ENCODE measurements around the gene GPR78.

The GPR78 gene

GRCh38 chr4:8554555-8555100 is 25.6 kb upstream of the GPR78 start:
- Mint-ChIP-seq H3K27me3 (no peaks in the 10 kb centered on the region), H3K4me3 (no peak overlapping the region), H3K27ac (no peak overlapping the region), H3K9me3 (no peaks in the 10 kb centered on the region), H3K4me1 (no peaks in the 10 kb centered on the region), H3K36me3 (no peaks in the 10 kb centered on the region)

DNA sequence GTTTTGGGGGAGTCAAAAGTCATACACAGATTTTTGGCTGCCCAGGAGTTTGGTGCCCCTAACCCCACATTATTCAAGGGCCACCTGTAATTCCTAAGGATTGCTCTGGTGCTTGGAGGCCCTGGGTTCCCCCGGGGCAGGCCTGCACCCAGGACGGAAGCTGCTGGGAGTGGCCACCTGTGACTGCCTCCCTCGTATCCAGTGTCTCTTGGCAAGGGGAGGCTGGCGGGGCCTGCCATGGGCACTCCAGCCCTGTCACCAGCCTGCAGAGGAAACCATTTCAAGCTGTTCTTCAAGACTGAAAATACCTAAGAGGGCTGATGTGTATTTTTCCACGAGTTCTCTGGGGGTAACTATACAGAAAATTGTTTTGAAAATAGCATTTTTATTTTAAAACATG is 24.5 kb upstream of the GPR78 start:
- H3K36me3 Mint-ChIP-seq, result no peaks in the 10 kb centered on the region
- no peaks in the 10 kb centered on the region for H3K4me1 Mint-ChIP-seq
- H3K27ac Mint-ChIP-seq, result no peak overlapping the region
- no peaks in the 10 kb centered on the region for H3K9me3 Mint-ChIP-seq
- H3K27me3 Mint-ChIP-seq, result no peaks in the 10 kb centered on the region
- no peak overlapping the region for H3K4me3 Mint-ChIP-seq

DNA sequence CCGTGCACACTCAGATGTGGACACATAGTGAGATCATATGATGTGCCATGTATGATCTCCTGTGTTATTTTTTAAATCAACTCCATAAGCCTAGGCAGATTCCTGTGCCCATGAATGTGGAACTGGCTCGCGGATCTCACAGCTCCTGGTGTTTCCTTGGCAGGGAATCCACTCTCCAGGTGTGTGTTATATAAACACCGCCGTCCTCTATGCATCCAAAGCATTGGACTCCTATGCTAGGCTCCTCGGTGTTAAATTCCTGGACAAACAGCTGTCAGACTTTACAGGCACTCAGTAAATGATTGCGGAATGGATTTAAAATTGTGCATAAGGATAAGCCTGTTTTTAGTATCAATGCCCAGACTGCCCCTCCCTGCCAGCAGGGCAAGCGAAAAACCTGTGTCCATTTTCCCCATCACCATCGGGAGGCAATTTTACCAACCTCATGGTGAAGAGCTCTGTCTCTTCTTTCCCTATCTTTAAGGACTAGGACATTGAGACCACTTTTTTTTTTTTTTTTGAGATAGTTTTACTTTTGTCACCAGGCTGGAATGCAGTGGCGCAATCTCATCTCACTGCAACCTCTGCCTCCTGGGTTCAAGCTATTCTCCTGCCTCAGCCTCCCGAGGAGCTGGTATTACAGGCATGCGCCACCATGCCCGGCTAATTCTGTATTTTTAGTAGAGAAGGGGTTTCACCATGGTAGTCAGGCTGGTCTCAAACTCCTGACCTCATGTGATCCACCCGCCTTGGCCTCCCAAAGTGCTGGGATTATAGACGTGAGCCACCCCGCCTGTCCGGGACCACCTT is 23.6 kb upstream of the GPR78 start:
- Mint-ChIP-seq H3K27ac (no peak overlapping the region), H3K4me1 (no peaks in the 10 kb centered on the region), H3K4me3 (no peak overlapping the region), H3K36me3 (no peaks in the 10 kb centered on the region), H3K27me3 (no peaks in the 10 kb centered on the region), H3K9me3 (no peaks in the 10 kb centered on the region)

GRCh38 chr4:8557151-8558076 is 22.8 kb upstream of the GPR78 start:
- no peaks in the 10 kb centered on the region for H3K9me3 Mint-ChIP-seq
- no peaks in the 10 kb centered on the region for H3K27me3 Mint-ChIP-seq
- no peaks in the 10 kb centered on the region for H3K4me1 Mint-ChIP-seq
- H3K36me3 Mint-ChIP-seq, result no peaks in the 10 kb centered on the region
- H3K27ac Mint-ChIP-seq, result no peak overlapping the region
- no peak overlapping the region for H3K4me3 Mint-ChIP-seq

- Mint-ChIP-seq H3K9me3 (no peaks in the 10 kb centered on the region), H3K4me1 (no peaks in the 10 kb centered on the region), H3K4me3 (no peak overlapping the region), H3K27me3 (no peaks in the 10 kb centered on the region), H3K36me3 (no peaks in the 10 kb centered on the region), H3K27ac (no peak overlapping the region)
Observed at GRCh38 chr4:8558080-8558960, 21.9 kb upstream of the GPR78 start.

- H3K36me3 Mint-ChIP-seq, result no peaks in the 10 kb centered on the region
- no peaks in the 10 kb centered on the region for H3K9me3 Mint-ChIP-seq
- no peak overlapping the region for H3K4me3 Mint-ChIP-seq
- H3K27me3 Mint-ChIP-seq, result no peaks in the 10 kb centered on the region
- H3K4me1 Mint-ChIP-seq, result no peaks in the 10 kb centered on the region
- no peak overlapping the region for H3K27ac Mint-ChIP-seq
Observed at GRCh38 chr4:8559011-8559410, 21.2 kb upstream of the GPR78 start.

GRCh38 chr4:8559524-8560264 is 20.5 kb upstream of the GPR78 start:
- no peaks in the 10 kb centered on the region for H3K27me3 Mint-ChIP-seq
- no peaks in the 10 kb centered on the region for H3K36me3 Mint-ChIP-seq
- H3K27ac Mint-ChIP-seq, result no peak overlapping the region
- no peaks in the 10 kb centered on the region for H3K9me3 Mint-ChIP-seq
- no peaks in the 10 kb centered on the region for H3K4me1 Mint-ChIP-seq
- no peak overlapping the region for H3K4me3 Mint-ChIP-seq

GRCh38 chr4:8560265-8561047 is 19.7 kb upstream of the GPR78 start:
- H3K27me3 Mint-ChIP-seq, result no peaks in the 10 kb centered on the region
- H3K9me3 Mint-ChIP-seq, result no peaks in the 10 kb centered on the region
- H3K4me1 Mint-ChIP-seq, result no peaks in the 10 kb centered on the region
- H3K4me3 Mint-ChIP-seq, result no peak overlapping the region
- no peaks in the 10 kb centered on the region for H3K36me3 Mint-ChIP-seq
- no peak overlapping the region for H3K27ac Mint-ChIP-seq

DNA sequence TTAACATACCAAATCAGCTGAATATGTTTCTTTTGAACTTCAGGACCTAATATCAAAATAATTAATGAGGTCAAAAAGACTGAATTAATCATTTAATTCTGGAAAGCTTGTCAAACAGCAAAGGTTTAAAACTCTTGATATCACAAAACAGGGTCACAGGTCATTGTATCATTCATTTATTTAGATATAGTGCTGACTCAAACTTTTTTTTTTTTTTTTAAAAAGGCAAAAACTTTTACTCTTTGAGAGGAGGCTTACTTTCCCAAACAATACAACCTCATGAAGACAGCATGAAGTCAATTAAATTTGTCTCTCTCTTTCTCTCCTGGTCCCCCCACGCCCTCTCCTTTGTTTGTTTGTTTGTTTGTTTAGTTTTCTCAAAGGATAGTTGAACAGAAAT is 15.6 kb upstream of the GPR78 start:
- H3K27me3 Mint-ChIP-seq, result peaks cover 3% of the 10 kb centered on the region
- H3K9me3 Mint-ChIP-seq, result no peaks in the 10 kb centered on the region
- H3K36me3 Mint-ChIP-seq, result no peaks in the 10 kb centered on the region
- no peak overlapping the region for H3K27ac Mint-ChIP-seq
- no peak overlapping the region for H3K4me3 Mint-ChIP-seq
- no peaks in the 10 kb centered on the region for H3K4me1 Mint-ChIP-seq

GRCh38 chr4:8568068-8568668 is 12.0 kb upstream of the GPR78 start:
- no peaks in the 10 kb centered on the region for H3K36me3 Mint-ChIP-seq
- H3K27ac Mint-ChIP-seq, result no peak overlapping the region
- peaks cover 3% of the 10 kb centered on the region for H3K27me3 Mint-ChIP-seq
- H3K4me3 Mint-ChIP-seq, result no peak overlapping the region
- H3K9me3 Mint-ChIP-seq, result no peaks in the 10 kb centered on the region
- no peaks in the 10 kb centered on the region for H3K4me1 Mint-ChIP-seq

DNA sequence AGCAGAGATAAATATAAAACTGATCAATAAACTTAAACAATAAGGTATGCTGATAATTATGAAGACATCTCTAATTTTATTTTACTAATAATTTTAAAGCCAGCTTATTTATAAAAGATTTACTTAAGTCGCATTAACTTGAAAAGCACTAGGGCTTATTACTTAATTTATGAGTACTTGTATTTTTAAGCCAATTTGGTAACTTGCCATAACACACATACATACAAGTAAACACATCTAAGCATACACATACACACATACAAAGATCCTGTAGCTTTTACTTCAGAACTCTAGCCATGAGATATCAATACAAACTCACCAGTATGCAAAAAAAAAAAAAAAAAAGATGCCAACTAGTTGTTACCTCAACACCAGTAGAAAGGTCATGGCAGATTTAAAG is 10.0 kb upstream of the GPR78 start:
- Mint-ChIP-seq H3K4me3 (no peak overlapping the region), H3K27me3 (peaks cover 3% of the 10 kb centered on the region), H3K27ac (no peak overlapping the region), H3K36me3 (no peaks in the 10 kb centered on the region), H3K4me1 (no peaks in the 10 kb centered on the region), H3K9me3 (no peaks in the 10 kb centered on the region)

DNA sequence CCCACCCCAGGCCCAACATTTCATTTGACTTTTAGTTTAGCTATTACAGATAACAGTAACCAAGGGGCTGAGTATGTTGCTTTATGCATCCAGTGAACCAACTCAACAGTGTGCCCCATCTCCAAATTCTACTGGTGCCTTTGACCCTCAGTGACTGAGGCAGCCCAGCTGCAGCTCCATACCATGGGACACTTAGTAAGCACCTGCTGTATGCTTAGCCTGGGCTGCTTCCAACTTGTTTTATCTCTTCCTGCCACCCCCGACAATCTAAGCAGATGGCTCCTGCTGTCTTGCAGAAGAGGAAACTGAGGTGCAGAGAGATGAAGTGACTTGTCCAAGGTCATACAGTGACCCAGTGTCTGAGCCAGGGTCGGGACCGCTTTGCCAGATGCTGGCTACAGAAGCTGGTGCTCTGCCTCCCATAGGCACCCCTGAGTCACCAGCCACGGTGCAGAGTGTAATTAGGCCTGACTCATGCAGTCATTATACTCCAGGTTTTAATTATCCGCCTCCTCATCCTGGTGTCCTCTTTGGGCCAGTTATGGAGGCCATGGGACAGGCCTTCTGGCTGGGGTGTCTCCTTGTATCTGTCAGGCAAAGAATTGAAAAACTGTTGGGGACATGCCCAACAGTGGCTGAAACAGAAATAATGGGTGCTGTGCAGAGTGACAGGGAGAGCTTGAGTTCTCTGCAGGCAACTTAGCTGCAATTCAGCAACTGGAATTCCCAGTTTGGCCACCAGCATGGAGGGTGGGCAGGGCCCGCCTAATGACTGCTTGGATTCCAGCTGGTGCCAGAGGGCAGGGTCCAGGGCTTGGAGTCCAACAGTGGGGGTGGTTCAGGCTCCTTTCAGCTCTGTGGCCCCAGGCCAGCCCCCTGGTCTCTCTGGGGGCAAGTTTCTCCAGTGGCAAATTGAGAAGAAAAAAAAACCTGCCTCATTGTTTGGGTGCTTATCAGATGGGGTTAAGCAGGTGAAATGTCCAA is 8.2 kb upstream of the GPR78 start:
- Mint-ChIP-seq H3K4me1 (no peaks in the 10 kb centered on the region), H3K27ac (no peak overlapping the region), H3K4me3 (no peak overlapping the region), H3K27me3 (peaks cover 5% of the 10 kb centered on the region), H3K9me3 (no peaks in the 10 kb centered on the region), H3K36me3 (no peaks in the 10 kb centered on the region)

GRCh38 chr4:8573266-8573665 is 6.9 kb upstream of the GPR78 start:
- H3K4me3 Mint-ChIP-seq, result no peak overlapping the region
- H3K27me3 Mint-ChIP-seq, result peaks cover 4% of the 10 kb centered on the region
- no peak overlapping the region for H3K27ac Mint-ChIP-seq
- no peaks in the 10 kb centered on the region for H3K36me3 Mint-ChIP-seq
- H3K4me1 Mint-ChIP-seq, result no peaks in the 10 kb centered on the region
- H3K9me3 Mint-ChIP-seq, result no peaks in the 10 kb centered on the region

Data from activated naive CD4-positive, alpha-beta T cell treated with anti-CD3 and anti-CD28 coated beads, Interleukin-2, amount 50 U/mL, for 24 hours (primary cell).